GM21381 (cell line): ENCODE data around the gene MAPKAPK2.

Experiments used
- ATAC-seq: cut with Tn5 transposase; IDR thresholded peaks from one replicate; pipeline ENCODE4 v1.9.1; 2021; ENCODE audit warnings: mild to moderate bottlenecking, moderate library complexity; ENCODE audit not compliant: unreplicated experiment

Gene MAPKAPK2

DNA sequence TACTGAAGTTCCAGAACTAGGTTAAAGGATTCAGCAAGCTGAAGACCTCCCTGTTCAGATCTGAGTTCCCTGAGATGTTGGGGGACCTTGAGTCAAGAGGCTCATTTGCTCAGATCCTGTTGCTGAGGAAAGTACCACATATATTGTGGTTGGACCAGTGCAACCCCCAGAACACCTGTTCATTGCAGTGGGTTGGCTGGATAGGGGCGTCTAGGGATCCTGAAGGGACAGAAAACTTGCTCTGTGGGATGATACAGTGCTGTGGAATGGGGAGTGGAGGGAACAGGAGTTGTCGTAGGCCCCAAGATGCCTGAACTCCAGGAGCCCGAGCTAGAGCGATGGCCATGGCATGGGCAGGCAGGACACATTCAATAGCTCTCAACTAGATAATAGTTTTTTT, 24.6 kb upstream of the MAPKAPK2 start:
- ATAC-seq: no peak

DNA sequence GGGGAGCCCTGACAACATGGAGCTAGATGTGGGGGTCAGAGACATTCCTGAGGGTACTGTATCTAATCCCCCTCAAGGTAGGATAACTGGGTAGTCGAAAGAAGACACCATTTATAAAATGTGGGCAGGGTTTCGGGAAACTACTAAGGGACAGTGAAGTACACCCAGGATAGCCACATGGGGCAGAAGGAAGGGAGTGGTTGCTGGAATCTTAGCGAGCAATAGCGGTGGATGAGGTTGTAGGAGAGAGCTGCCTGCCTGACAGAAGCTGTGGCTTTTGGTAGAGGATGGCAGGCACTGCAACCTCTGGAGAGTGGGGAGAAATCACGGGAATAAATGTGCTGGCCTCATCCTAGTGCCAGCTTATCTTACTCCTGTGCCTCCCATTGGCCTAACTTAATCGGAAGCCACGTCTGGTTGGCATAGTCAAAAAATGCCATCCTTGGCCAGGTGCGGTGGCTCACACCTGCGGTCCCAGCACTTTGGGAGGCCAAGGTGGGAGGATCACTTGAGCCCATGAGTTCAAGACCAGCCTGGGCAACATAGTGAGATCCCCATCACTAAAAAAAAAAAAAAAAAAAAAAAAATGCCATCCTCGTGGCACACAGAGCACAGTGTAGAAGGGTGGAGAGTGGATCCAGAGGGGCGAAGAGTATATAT, 23.4 kb upstream of the MAPKAPK2 start:
- no peak for ATAC-seq

DNA sequence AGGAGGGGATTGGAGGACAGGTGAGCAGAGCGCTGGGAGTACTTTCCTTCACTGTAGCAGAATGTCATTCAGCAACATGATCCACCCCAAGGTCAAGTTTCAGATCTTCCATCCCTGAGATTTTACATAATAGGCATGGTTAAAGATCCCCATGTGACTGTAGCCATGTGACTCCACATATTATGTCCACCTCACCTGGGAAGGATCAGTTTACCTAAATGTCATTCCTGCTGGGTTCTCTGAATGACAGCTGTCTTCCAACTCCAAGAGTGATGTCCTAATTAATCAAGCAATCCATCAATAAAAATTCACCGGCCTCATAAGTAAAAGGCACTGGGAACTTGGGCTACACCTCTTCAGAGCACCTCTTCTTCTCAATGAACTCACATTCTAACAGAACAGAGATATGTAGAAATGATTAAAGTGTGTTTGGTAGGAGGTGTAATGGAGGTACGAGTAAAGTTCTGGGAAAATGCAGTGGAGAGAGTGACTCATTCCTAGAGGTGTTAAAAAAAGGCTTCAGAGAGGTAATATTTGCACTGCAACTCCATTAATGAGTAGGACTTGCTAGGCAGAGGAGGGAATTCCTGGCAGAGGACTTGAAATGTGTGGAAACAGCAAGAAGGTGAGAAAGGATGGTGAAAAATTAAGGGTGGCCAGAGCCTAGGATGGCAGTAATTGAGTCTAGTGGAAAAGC, 22.2 kb upstream of the MAPKAPK2 start:
- no peak for ATAC-seq

DNA sequence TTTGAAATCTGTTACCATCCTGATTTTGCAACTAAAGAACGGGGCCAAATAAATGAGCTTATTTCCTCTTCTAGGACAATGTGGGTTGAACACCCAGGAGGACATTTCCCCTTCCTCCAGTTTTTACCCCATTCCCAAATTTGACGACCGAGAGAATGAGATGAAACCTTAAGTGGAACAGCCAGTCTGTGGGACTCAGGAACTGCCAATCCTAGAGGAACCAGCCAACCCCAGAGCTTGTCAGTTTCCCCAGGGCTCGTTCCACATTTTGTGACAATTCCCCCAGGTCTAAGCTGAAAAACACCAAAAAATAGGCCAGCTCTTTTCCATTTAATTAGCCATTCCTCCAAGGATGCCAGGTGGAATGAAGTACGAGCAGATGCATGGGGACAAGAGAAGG, 21.3 kb upstream of the MAPKAPK2 start:
- ATAC-seq: no peak

DNA sequence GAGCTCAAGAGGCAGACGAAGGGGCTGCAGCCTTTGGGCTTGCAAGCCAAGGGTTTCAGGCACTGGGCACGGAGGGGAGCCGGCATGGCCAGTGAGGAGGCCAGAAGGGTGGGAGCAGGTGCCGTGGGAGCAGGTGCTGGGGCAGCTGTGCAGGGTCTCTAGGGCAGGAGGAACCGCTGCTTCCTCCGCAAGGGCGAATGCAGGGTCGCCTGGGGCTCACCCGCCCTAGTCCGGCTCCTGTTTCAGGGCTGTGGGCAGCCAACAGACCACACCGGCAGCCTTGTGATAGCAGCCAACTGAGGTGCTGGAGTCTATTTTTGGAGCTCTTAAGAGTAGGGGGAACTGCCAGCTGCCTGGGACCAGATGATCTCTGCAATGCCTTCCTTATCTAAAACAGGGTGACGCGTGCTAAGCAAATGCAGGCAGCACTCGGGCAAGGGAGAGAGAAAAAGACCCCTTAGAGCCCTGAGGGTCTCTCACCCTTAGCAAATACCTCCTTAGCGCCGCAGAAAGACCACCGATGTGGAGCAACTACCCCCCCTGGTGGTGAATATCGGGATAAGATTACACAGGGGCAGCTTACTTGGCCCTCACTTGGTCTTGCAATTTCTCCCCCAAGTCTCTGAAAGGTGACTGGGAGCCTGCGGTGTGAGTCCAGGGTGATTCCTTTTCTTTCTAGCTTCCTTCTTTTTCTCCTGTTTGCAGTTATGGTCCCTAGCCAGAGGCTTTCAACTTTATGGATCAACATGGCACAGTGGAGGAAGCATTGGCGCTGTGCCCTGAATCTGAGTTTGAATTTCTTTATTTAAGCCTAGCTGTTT, 20.7 kb upstream of the MAPKAPK2 start:
- peak; percentile 64 for ATAC-seq

DNA sequence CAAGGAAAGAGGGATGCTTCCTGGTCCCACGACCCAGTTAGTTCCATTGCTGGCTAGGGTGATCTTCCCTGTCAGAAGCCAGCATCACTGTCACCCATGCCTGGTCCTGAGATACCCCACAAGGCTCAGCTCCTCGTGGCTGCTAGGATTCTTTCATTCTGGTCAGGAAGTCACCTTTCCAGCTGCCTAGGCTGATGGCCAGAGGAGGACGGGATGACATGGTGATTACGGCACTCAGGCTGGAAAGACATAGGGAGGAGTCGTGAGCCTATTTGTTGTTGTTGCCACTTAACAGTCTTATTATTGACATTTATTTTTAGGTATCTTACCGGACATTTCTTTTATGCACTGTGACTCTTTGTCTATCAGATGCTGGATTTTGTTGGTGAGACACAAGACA, 20.0 kb upstream of the MAPKAPK2 start:
- ATAC-seq: no peak

DNA sequence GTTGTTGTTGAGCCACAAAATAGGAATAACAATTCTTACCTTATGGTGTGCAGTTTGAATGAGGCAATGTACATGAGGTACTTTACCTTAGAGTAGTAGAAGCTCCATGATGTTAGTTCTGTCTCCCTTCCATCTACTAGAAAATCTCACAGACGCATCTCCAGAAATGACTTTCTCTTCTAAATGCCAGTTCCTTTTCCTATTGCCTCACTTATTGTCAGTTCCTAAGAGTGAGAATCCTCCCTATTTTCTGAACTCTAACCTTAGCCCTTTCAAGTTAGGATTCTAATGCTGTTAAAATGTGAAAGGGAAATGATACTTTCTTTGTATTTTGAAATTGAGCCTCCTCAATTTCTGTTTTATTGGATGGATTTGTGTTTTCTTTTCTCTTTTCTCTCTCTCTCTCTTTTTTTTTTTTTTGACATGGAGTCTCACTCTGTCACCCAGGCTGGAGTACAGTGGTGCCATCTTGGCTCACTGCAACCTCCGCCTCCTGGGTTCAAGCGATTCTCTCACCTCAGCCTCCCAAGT, 18.6 kb upstream of the MAPKAPK2 start:
- ATAC-seq: no peak

DNA sequence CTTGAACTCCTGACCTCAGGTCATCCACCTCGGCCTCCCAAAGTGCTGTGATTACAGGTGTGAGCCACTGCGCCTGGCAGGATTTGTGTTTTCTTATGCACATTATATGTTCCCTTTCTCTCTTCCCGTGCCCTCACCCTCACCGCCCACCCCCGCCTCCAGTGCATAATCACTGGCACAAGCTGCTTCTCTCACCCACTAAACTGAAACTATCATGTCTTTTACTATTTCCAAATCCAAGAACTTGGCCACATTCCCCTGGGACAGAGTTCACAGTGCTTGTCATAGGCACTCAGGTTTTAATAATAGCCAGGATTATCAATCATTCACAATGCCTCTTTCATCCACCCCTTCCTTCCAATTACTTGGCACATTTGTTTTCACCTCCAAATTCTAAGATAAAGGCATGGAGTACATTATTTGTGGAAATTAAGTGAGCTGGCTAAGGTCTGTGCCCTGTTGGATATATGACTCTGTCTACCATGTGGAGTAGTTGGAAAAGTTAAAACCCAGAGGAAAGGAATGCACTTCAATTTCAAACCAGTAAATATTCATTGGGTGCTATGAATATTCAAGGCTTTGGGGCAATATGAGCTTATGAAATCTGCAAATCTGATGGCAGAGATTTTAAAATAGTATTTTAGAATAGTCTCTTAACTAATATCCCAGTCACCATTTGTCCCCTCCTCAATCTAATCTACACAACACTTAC, 17.6 kb upstream of the MAPKAPK2 start:
- no peak for ATAC-seq

DNA sequence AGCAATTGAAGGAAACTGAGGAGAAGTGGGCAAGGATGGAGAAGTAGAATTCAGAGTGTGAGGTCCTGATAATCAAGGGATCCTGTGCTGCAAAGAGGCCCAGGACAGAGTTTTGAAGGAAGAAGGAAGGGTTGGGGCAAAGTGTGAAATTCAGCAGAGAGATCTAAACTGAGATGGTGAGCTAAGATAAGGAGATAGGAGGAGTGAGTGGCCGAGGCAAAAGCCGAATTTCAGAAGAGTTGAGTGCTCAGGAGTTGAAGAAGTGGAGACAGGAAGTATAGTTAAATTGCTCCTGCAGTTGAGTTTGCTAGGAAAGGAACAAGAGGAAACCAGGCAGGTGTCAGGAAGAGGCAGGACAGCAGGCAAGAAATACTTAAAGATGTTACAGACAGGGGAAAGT, 16.4 kb upstream of the MAPKAPK2 start:
- ATAC-seq: no peak

DNA sequence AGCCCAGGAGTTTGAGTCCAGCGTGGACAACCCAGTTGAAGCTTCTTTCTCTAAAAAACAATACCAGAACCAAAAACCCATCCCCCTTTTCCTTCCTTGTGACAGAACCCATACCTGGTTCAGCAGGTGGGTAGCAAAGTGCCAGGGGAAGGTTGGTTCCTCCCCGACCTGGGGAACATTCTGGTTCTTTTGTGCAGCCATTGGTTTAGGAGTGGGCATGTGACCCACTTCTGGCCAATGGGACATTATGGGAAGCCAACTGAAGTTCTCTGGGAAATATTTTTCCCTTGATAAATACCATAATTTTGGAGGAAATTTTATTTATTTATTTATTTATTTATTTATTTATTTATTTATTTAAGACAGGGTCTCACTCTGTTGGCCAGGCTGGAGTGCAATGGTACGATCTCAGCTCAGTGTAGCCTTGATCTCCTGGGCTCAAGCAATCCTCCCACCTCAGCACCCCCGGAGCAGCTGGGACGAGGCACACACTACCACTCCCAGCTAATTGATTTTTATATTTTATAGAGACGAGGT, 15.8 kb upstream of the MAPKAPK2 start:
- no peak for ATAC-seq

DNA sequence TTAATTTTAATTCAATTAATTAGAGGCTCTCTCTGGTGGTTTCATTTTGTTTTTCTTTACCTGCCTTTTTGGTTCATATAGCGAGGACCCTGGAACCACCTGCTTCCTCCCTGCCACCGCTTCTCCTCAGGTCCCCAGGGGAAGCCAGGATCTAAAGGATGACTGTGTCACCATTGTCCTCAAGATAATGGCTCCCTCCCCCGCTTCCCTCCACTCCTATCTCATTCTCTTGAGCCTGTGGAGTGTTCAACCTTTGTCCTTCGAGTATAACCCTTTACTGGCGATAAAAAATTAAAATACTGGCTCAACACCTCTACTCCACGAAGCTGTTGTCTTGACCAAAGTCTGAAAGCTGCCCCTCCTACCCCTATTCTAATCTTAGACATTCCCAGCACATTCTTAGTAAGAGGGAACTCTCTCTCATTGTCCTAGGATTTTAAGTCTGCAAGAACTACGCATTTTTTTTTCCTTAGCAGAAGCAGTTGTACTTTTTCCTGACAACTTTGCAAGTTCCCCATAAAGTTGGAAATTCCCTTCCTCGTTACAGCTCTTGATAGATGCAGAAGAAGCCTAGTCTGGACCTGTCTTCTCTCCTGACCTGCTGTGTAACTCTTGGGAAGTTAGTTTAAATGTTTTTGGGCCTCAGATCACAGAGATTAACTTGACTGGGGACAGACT, 12.6 kb upstream of the MAPKAPK2 start:
- no peak for ATAC-seq

DNA sequence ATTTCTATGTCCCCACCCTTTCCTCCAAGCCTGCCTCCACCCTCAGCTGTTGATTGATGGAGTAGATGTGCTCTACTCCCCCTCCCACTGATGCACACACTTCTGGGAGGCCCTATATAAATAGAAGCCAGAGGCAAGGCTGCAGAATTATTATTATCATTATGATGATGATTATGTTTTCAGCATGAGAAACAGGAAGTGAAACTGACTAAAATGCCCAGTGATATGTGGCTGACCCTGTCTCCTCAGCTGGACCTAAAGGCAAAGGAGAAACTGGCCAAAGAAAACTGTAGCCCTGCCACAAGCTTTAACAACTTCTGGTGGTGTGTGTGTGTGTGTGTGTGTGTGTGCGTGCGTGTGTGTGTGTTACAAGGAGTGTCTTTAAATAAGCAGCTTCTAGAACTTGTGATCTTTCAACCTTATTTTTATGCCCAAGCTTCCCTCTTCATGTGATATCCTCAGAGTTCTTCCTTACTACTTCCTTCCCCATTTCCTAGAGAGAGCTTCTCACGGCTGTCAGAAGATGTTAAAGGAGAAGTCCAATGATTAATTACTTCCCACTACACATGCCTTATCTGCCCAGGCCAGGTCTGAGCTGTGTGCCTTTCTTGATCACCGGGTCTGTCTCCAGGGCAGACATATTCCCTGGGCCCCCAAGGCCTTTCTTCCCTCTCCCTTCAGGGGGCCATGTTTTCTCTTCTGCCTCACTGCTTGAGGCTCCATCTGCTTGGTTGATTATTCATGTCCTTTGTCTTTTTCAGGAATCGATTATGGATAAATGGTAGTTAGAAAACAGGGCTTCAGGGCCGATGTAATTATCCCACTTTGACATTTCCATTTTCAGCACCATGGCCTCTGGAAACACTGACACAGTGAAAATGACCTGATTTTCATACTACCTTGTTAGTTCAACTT, 11.6 kb upstream of the MAPKAPK2 start:
- ATAC-seq: no peak

DNA sequence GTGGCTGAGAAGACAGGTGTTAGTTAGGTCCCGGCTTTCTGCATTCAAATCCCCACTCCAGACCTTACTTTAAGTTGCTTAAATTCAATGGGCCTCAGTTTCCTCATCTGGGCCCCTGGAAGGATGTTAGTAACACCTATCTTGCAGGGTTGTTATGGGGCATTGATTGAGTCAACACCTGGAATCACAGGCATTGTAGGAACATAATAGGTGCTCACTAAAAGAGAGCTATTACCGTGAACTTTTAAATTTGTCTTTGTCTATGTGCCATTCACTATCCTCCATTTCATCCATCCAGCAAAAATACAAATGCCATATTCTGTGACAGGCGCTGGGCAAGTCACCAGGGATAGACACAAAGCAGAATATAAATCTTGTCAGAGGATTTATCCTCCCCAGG, 10.5 kb upstream of the MAPKAPK2 start:
- no peak for ATAC-seq

DNA sequence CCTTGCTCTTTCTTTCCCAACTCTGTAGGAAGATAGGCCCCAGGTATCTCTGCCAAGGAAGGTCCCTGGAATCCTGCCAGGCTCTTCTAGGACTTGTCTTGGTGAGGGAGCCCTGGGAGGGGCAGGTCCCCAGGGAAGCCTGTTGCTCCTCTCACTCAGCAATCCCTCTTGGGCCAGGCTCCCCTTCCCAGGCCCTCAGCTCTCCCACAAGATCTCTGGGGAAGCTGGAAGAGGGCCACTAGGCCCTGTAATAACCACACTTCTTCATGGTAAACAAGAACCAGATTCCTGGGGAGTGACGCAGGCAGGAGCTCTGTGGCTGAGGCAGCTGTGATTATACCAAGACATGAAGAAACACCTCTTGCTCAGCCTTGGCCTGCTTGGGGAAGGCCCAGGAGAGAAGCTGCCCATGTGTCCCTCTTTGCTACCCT, 9.9 kb upstream of the MAPKAPK2 start:
- ATAC-seq: no peak

DNA sequence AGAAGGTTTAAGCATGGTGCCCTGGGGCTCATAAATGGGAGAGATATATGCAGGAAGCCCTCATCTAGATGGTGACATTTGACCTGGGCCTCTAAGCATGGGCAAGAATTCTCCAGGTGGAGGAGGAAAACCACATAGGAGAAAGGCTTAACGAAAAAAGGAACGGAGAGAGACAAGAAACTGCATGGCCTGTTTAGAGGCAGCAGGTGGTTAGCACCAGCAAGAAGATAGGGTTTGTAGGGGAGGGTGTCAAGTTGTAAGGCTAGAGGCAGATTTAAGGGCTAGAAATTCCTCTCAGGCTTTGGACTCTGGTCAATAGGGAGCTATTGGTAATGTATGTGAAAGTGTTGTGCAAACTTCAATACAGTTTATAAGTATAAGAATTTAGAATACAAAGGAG, 8.2 kb upstream of the MAPKAPK2 start:
- ATAC-seq: no peak

DNA sequence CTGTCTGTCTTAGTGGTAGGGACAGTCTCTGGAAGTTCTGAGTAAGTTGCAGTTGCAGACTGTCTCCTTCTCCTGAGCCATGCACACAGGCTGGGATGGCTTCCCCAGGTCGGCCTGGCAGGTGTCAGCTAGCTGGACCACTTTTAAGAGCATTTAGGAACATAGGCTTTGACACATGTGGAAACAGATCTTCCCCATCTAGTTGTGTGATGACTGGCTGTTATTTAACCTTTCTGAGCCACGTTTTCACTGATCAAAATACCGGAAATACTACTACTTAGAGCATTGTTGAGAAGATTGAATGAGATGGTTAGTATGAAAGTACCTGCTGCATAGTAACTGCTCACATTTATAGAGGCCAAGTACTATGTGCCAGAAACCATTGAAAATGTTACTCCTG, 6.2 kb upstream of the MAPKAPK2 start:
- ATAC-seq: no peak

DNA sequence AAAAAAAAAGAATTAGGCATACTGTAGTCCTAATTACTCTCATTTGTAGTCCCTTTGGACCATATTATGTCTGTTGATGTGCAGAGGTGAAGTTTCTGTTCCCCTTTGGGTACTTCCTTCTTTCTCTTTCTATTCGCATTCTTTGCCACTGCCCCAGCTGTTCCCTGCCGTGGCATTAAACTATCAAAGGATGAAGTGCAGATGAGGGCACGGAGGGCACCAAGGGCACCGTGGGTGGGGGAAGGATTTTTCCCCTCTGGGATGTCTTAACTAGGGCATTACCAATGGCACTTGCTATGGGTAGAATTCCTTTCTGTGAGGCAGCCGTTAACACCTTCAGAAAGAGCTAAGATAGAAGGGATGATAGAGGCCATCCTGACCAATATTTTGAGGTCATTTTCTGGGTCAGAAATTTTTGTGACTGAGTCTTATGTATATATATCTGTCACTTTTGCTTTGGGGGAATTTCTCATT, 4.9 kb upstream of the MAPKAPK2 start:
- peak; percentile 80 for ATAC-seq

DNA sequence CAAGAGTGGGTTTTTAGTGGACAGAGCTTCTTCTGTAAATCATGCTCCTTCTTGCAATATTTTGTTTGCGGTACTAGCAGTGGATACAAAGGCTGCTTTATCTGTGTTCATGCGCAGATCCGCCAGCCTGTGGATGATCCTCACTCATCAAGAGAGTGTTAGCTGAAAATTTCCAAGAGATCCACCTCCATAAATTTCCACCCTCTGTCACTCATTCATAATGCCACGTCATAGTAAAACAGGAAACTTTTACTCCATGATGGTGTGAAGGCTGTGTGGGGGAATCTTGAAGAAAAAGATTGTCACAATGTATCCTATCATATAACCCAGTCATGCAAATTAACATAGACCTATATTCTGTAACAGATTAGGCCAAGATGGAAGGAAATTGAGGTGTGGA, 4.4 kb upstream of the MAPKAPK2 start:
- no peak for ATAC-seq

DNA sequence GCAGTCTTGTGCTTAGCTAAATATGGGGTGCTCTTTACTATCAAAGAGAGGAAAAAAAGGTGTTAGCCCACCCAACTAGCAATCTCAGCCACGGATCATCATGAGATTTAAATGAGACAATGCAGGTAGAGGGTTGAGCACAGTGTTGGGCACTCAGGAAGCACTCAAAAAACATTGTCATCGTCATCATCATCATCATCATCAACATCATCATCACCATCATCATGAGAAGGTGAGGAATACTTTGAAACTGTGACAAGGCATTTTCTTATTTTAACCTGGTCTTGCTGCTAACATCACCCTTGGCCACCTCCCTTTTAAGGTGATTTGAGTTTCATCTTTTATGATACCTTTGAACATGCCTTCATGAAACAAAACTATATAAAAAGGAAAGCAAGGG, 3.3 kb upstream of the MAPKAPK2 start:
- ATAC-seq: no peak
